Parathyroid adenoma (tissue), 2 donors: ENCODE results near the gene GPHA2.

Source experiments
- H2AFZ ChIP-seq: fragments of 300-600 bp; sonication (generic); one replicate; pipeline ENCODE4 v1.7.0; 2017; ENCODE audit warnings: antibody characterized with exemption, mild to moderate bottlenecking
- H3K27ac ChIP-seq: fragments of 300-600 bp; sonication (generic); one replicate; pipeline ENCODE4 v1.7.0; 2017
- H3K27me3 ChIP-seq: fragments of 300-600 bp; sonication (generic); one replicate; pipeline ENCODE4 v1.7.0; 2017; ENCODE audit warnings: low read length; ENCODE audit not compliant: control insufficient read depth, insufficient read depth
- H3K36me3 ChIP-seq: fragments of 300-600 bp; sonication (generic); one replicate; pipeline ENCODE4 v1.7.0; 2017; ENCODE audit warnings: low read length; ENCODE audit not compliant: control insufficient read depth, insufficient read depth
- H3K4me1 ChIP-seq: fragments of 300-600 bp; sonication (generic); one replicate; pipeline ENCODE4 v1.7.0; 2017; ENCODE audit warnings: control low read depth
- H3K4me2 ChIP-seq: fragments of 300-600 bp; sonication (generic); one replicate; pipeline ENCODE4 v1.7.0; 2017; ENCODE audit warnings: low read length
- H3K4me3 ChIP-seq: fragments of 300-600 bp; sonication (generic); one replicate; pipeline ENCODE4 v1.7.0; 2017; ENCODE audit warnings: low read depth, low read length
- H3K79me2 ChIP-seq: fragments of 300-600 bp; sonication (generic); one replicate; pipeline ENCODE4 v1.7.0; 2017; ENCODE audit warnings: control low read depth
- H3K9ac ChIP-seq: fragments of 300-600 bp; sonication (generic); one replicate; pipeline ENCODE4 v1.7.0; 2017; ENCODE audit warnings: mild to moderate bottlenecking
- H3K9me3 ChIP-seq: fragments of 300-600 bp; sonication (generic); one replicate; pipeline ENCODE4 v1.7.0; 2017; ENCODE audit warnings: low read length; ENCODE audit not compliant: control insufficient read depth
- TF ChIP-seq, protein P1 (sequence below): fragments of 300-600 bp; sonication (generic); IDR thresholded peaks from one replicate; pipeline ENCODE4 v1.7.0; 2017; ENCODE audit warnings: antibody characterized with exemption, mild to moderate bottlenecking
- donor health status: primary hyperparathyroidism.

Gene GPHA2

DNA sequence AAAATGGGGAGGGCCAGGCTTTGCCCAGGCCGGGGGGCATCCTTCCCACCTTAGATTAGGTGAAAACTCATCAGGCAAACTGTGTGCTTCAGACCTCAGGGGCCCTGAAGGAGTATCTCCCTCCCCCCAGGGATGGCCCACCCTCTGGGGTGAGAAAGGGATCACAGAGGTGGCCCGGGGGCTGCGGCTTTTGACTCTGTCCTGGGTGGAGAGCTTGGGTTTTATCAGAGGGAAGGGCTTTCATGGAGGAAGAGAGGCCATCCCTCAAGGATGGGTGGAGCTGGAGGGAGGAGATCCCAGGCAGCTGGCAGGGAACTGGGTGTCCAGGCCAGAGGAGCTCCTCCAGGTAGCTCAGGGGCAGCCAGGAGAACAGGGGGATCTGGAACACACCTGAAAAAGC is 14.3 kb downstream of the GPHA2 start:
- no peaks in the 10 kb centered on the region for H3K27me3 ChIP-seq
- no peaks in the 10 kb centered on the region for H3K79me2 ChIP-seq
- TF ChIP-seq, protein P1, sequence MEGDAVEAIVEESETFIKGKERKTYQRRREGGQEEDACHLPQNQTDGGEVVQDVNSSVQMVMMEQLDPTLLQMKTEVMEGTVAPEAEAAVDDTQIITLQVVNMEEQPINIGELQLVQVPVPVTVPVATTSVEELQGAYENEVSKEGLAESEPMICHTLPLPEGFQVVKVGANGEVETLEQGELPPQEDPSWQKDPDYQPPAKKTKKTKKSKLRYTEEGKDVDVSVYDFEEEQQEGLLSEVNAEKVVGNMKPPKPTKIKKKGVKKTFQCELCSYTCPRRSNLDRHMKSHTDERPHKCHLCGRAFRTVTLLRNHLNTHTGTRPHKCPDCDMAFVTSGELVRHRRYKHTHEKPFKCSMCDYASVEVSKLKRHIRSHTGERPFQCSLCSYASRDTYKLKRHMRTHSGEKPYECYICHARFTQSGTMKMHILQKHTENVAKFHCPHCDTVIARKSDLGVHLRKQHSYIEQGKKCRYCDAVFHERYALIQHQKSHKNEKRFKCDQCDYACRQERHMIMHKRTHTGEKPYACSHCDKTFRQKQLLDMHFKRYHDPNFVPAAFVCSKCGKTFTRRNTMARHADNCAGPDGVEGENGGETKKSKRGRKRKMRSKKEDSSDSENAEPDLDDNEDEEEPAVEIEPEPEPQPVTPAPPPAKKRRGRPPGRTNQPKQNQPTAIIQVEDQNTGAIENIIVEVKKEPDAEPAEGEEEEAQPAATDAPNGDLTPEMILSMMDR = no peak
- H3K36me3 ChIP-seq = no peaks in the 10 kb centered on the region
- no peak overlapping the region for H2AFZ ChIP-seq
- no peak overlapping the region for H3K27ac ChIP-seq
- H3K4me1 ChIP-seq = peaks cover 2% of the 10 kb centered on the region
- no peak overlapping the region for H3K4me3 ChIP-seq
- H3K9ac ChIP-seq = no peak overlapping the region
- H3K9me3 ChIP-seq = no peaks in the 10 kb centered on the region
- H3K4me2 ChIP-seq = no peak overlapping the region

DNA sequence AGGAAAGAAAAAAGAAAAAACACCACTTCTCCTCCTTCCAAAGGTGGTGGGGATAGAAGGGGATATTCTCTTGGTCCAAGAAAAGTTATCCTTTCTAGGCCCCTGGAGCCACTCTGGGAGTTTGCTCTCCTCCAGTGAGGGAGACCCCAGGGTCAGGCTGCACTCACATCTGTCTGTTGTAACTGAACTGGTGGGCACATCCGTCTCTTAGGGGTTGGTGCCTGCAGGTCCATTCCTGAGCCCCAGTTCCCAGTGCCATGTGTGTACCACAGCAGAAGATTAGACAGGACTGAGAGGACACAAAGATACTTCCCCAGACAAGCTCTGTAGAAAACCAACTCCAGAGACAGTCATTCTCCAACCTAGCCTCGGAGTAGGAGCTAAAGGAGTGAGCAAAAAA is 15.6 kb downstream of the GPHA2 start:
- no peak overlapping the region for H3K27ac ChIP-seq
- H3K9me3 ChIP-seq = no peaks in the 10 kb centered on the region
- no peaks in the 10 kb centered on the region for H3K36me3 ChIP-seq
- no peak overlapping the region for H3K9ac ChIP-seq
- no peaks in the 10 kb centered on the region for H3K27me3 ChIP-seq
- H3K79me2 ChIP-seq = no peaks in the 10 kb centered on the region
- TF ChIP-seq, protein P1 = no peak
- H3K4me1 ChIP-seq = peaks cover 2% of the 10 kb centered on the region
- H3K4me2 ChIP-seq = no peak overlapping the region
- H3K4me3 ChIP-seq = no peak overlapping the region
- no peak overlapping the region for H2AFZ ChIP-seq

DNA sequence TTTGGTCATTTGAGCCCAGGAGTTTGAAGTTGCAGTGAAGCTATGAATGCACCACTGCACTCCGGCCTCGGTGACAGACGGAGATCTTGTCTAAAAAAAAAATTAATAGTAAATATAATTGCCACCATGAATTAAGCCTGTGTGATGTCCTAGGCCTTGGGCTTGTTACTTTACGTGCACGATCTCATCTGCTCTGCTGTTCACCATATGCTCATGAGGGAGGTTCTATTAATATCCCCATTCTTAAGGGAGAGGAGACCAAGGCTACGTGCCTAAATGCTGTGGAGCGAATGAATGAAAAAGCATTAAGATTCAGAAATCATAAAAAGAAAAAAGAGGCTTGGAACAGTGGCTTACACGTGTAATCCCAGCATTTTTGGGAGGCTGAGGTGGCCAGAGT is 16.1 kb downstream of the GPHA2 start:
- TF ChIP-seq, protein P1 = no peak
- H2AFZ ChIP-seq = no peak overlapping the region
- H3K27ac ChIP-seq = no peak overlapping the region

DNA sequence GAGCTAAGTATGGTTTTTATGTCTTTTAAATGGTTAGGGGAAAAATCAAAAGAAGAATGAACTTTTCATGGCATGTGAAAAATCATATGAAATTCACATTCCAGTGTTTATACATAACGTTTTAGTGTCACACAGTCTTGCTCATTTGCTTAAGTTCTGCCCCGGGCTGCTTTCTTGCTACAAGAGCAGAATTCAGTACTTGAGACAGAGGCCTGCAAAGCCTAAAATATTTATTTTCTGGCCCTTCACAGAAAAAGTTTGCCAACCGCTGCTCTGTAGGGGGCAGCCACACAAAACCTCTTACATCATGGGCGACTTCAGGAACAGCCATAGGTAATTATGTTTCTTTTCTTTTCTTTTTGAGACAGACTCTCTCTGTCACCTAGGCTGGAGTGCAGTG is 17.7 kb downstream of the GPHA2 start:
- H3K9me3 ChIP-seq = no peaks in the 10 kb centered on the region
- peak overlapping the region; percentile 88 for H3K4me3 ChIP-seq
- H3K27ac ChIP-seq = peak overlapping the region; percentile 64
- no peaks in the 10 kb centered on the region for H3K4me1 ChIP-seq
- peak overlapping the region; percentile 74 for H2AFZ ChIP-seq
- H3K9ac ChIP-seq = no peak overlapping the region
- H3K36me3 ChIP-seq = no peaks in the 10 kb centered on the region
- TF ChIP-seq, protein P1 = peak; percentile 9
- H3K27me3 ChIP-seq = no peaks in the 10 kb centered on the region
- H3K4me2 ChIP-seq = peak overlapping the region; percentile 89
- no peaks in the 10 kb centered on the region for H3K79me2 ChIP-seq

More for the DNA sequence above, 16.1 kb downstream of the GPHA2 start:
- H3K4me1 ChIP-seq = peaks cover 2% of the 10 kb centered on the region
- no peaks in the 10 kb centered on the region for H3K36me3 ChIP-seq
- no peaks in the 10 kb centered on the region for H3K9me3 ChIP-seq
- H3K27me3 ChIP-seq = no peaks in the 10 kb centered on the region
- H3K4me3 ChIP-seq = no peak overlapping the region
- no peaks in the 10 kb centered on the region for H3K79me2 ChIP-seq
- H3K9ac ChIP-seq = no peak overlapping the region
- no peak overlapping the region for H3K4me2 ChIP-seq

DNA sequence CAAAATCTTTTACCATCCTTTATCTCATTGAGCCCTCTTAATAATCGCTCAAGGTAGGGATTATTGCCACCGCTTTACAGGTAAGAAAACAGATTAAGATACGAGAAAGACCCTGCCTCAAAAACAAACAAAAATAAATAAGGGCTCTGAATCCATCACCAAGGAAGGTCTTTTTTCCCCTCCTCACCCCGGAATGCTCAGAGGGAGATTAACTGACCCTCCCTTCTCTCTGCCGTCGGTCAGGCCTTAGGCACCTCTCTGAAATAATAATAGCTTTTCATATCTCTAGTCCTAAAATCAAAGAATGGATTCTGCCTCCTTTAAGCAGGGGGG is 18.1 kb downstream of the GPHA2 start:
- H3K4me2 ChIP-seq = peak overlapping the region; percentile 89
- H3K27ac ChIP-seq = peak overlapping the region; percentile 64
- peak overlapping the region; percentile 74 for H2AFZ ChIP-seq
- TF ChIP-seq, protein P1 = no peak
- no peaks in the 10 kb centered on the region for H3K36me3 ChIP-seq
- no peaks in the 10 kb centered on the region for H3K27me3 ChIP-seq
- H3K9ac ChIP-seq = no peak overlapping the region
- no peaks in the 10 kb centered on the region for H3K79me2 ChIP-seq
- H3K4me1 ChIP-seq = no peaks in the 10 kb centered on the region
- peak overlapping the region; percentile 88 for H3K4me3 ChIP-seq
- no peaks in the 10 kb centered on the region for H3K9me3 ChIP-seq
